ENCODE data around the gene AP5B1. TPM values are rescaled to one million over a fixed set of nuclear protein-coding genes. Genes with fewer than 3 reads are reported as not detected.

Gene AP5B1
- total and polyA plus RNA-seq, 4 donors = 5.0 to 9.3 (median 6.7) TPM

GRCh38 chr11:65803797-65804492, 23.2 kb upstream of the AP5B1 start:
- peaks cover 17% of the 10 kb centered on the region for H3K27me3 ChIP-seq (ENCODE audit: control insufficient read depth, insufficient read depth, low read length)
- H3K36me3 ChIP-seq (ENCODE audit: control insufficient read depth, insufficient read depth, low read length) = no peaks in the 10 kb centered on the region
- no peaks in the 10 kb centered on the region for H3K9me3 ChIP-seq (ENCODE audit: control insufficient read depth, insufficient read depth, low read length)
- 67% methylated on average over 13 of the region's 21 CpGs for WGBS (ENCODE audit: insufficient coverage)
- DNase-seq (ENCODE audit: low read depth in 4 of 6, low spot score in 6 of 6) = no peak
- H3K4me3 ChIP-seq (ENCODE audit: low read depth, low read length) = no peak overlapping the region
- no peak overlapping the region for H3K27ac ChIP-seq (ENCODE audit: low read depth, low read length)
- H3K4me1 ChIP-seq (ENCODE audit: control insufficient read depth, insufficient read depth, low read length) = no peaks in the 10 kb centered on the region

DNA sequence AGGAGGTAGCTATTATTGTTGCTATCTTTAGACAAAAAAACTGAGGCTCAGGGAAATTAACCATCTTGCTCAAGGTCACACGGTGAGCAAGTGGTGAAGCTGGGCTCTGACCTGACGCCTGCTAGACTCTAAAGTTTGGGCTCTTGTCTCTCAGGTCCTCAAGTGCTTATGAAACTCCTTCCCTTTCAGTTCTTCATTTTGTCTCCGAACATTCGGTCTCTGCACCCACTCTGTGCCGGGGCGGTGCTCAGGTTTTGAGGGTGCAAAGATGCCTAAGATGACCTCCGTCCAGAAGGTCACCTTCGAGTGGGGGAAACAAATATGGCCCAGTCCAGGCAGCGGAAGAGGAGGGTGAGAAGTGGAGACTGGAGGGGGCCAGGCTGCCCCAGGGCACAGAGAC, 22.1 kb upstream of the AP5B1 start:
- H3K36me3 ChIP-seq (ENCODE audit: control insufficient read depth, insufficient read depth, low read length) = no peaks in the 10 kb centered on the region
- H3K4me1 ChIP-seq (ENCODE audit: control insufficient read depth, insufficient read depth, low read length) = no peaks in the 10 kb centered on the region
- peaks cover 18% of the 10 kb centered on the region for H3K27me3 ChIP-seq (ENCODE audit: control insufficient read depth, insufficient read depth, low read length)
- no peaks in the 10 kb centered on the region for H3K9me3 ChIP-seq (ENCODE audit: control insufficient read depth, insufficient read depth, low read length)
- WGBS (ENCODE audit: insufficient coverage) = 77% methylated on average over 7 of the region's 9 CpGs
- DNase-seq (ENCODE audit: low read depth in 4 of 6, low spot score in 6 of 6) = no peak
- H3K27ac ChIP-seq (ENCODE audit: low read depth, low read length) = no peak overlapping the region
- H3K4me3 ChIP-seq (ENCODE audit: low read depth, low read length) = no peak overlapping the region

DNA sequence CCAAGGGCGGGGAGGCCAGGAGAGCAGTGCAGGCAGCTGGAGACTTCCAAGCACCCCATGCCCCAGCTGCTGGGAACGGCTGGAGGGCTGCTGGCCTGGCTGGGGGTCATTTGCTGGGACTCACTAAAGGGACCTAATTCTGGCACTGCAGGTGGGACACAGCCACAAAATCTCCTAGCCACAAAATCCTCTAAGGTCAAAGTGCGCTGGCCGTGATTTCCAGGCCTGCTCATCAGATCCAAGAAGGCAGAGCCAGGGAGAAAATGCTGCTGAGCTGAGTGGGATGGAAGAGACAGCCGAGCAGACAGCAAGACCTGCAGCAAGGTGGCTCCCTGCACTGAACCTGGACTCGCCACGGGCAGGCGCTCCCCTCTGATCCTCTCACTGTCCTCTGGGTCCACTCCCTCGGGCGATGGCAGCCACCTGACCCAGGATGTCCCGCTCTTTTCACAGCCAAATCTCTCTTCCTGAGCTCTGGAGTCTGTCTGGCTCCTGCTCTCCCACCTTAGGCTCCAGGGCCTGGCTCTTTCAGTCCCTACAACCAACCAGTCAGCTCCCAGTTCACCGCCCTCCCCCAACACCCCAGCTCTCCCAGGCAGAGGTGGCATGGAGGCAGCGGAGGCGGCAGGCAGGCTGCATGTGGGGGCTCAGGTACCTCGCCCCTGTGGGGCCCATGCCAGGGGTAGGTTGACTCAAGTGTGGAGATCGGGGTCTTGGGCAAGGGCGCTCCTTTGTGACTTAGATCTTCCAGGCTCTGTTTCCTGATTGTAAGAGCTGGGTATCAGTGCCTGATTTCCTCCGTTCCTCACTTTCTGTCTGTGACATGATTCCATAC, 20.6 kb upstream of the AP5B1 start:
- DNase-seq (ENCODE audit: low read depth in 4 of 6, low spot score in 6 of 6) = no peak
- no peak overlapping the region for H3K4me3 ChIP-seq (ENCODE audit: low read depth, low read length)
- WGBS (ENCODE audit: insufficient coverage) = 64% methylated on average over 13 of the region's 18 CpGs
- H3K27me3 ChIP-seq (ENCODE audit: control insufficient read depth, insufficient read depth, low read length) = peaks cover 19% of the 10 kb centered on the region
- no peak overlapping the region for H3K27ac ChIP-seq (ENCODE audit: low read depth, low read length)
- no peaks in the 10 kb centered on the region for H3K4me1 ChIP-seq (ENCODE audit: control insufficient read depth, insufficient read depth, low read length)
- no peaks in the 10 kb centered on the region for H3K9me3 ChIP-seq (ENCODE audit: control insufficient read depth, insufficient read depth, low read length)
- no peaks in the 10 kb centered on the region for H3K36me3 ChIP-seq (ENCODE audit: control insufficient read depth, insufficient read depth, low read length)

DNA sequence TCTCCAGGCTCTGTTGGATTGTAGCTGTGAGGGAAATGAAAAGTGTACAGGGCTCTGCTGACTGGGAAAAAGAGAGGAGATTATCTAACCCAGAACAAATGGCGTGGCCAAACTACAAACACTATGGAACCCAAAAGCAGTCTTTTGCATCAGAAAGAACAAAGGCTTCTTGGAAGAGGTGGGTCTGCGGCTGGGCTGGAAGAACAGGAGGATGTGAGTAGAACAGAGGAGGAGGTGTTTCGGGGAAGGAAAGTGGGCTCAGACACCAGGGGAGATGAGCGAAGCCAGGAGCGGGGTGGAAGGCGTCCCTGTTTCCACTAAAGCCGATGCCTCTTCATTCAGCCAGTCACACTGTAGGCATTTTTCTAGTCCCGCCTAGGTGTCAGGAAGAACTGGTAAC, 18.1 kb upstream of the AP5B1 start:
- H3K27ac ChIP-seq (ENCODE audit: low read depth, low read length) = no peak overlapping the region
- no peak for DNase-seq (ENCODE audit: low read depth in 4 of 6, low spot score in 6 of 6)
- no peaks in the 10 kb centered on the region for H3K4me1 ChIP-seq (ENCODE audit: control insufficient read depth, insufficient read depth, low read length)
- no peaks in the 10 kb centered on the region for H3K36me3 ChIP-seq (ENCODE audit: control insufficient read depth, insufficient read depth, low read length)
- WGBS (ENCODE audit: insufficient coverage) = 83% methylated on average over 7 of the region's 8 CpGs
- no peak overlapping the region for H3K4me3 ChIP-seq (ENCODE audit: low read depth, low read length)
- no peaks in the 10 kb centered on the region for H3K9me3 ChIP-seq (ENCODE audit: control insufficient read depth, insufficient read depth, low read length)
- H3K27me3 ChIP-seq (ENCODE audit: control insufficient read depth, insufficient read depth, low read length) = peaks cover 19% of the 10 kb centered on the region

DNA sequence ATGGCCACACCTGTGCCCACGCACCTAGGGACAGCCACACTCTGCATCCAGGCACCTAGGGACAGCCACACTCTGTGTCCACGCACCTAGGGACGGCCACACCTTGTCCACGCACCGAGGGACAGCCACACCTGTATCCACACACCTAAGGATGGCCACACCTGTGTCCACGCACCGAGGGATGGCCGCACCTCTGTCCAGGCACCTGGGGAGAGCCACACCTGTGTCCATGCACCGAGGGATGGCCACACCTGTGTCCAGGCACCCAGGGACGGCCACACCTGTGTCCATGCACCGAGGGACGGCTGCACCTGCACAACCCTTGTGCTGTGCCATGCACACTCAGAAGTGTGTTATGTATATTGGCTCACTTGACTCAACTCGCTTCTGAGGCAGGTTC, 16.9 kb upstream of the AP5B1 start:
- H3K36me3 ChIP-seq (ENCODE audit: control insufficient read depth, insufficient read depth, low read length) = no peaks in the 10 kb centered on the region
- no peak overlapping the region for H3K4me3 ChIP-seq (ENCODE audit: low read depth, low read length)
- H3K4me1 ChIP-seq (ENCODE audit: control insufficient read depth, insufficient read depth, low read length) = no peaks in the 10 kb centered on the region
- no peak for DNase-seq (ENCODE audit: low read depth in 4 of 6, low spot score in 6 of 6)
- peaks cover 14% of the 10 kb centered on the region for H3K27me3 ChIP-seq (ENCODE audit: control insufficient read depth, insufficient read depth, low read length)
- WGBS (ENCODE audit: insufficient coverage) = 91% methylated on average over 13 of the region's 13 CpGs
- no peaks in the 10 kb centered on the region for H3K9me3 ChIP-seq (ENCODE audit: control insufficient read depth, insufficient read depth, low read length)
- no peak overlapping the region for H3K27ac ChIP-seq (ENCODE audit: low read depth, low read length)

- DNase-seq (ENCODE audit: low read depth in 4 of 6, low spot score in 6 of 6) = no peak
- peaks cover 18% of the 10 kb centered on the region for H3K27me3 ChIP-seq (ENCODE audit: control insufficient read depth, insufficient read depth, low read length)
- no peaks in the 10 kb centered on the region for H3K4me1 ChIP-seq (ENCODE audit: control insufficient read depth, insufficient read depth, low read length)
- 49% methylated on average over 9 of the region's 15 CpGs for WGBS (ENCODE audit: insufficient coverage)
- no peaks in the 10 kb centered on the region for H3K9me3 ChIP-seq (ENCODE audit: control insufficient read depth, insufficient read depth, low read length)
- H3K36me3 ChIP-seq (ENCODE audit: control insufficient read depth, insufficient read depth, low read length) = no peaks in the 10 kb centered on the region
- H3K4me3 ChIP-seq (ENCODE audit: low read depth, low read length) = no peak overlapping the region
- H3K27ac ChIP-seq (ENCODE audit: low read depth, low read length) = no peak overlapping the region
Observed at GRCh38 chr11:65796726-65797601, 16.2 kb upstream of the AP5B1 start.

DNA sequence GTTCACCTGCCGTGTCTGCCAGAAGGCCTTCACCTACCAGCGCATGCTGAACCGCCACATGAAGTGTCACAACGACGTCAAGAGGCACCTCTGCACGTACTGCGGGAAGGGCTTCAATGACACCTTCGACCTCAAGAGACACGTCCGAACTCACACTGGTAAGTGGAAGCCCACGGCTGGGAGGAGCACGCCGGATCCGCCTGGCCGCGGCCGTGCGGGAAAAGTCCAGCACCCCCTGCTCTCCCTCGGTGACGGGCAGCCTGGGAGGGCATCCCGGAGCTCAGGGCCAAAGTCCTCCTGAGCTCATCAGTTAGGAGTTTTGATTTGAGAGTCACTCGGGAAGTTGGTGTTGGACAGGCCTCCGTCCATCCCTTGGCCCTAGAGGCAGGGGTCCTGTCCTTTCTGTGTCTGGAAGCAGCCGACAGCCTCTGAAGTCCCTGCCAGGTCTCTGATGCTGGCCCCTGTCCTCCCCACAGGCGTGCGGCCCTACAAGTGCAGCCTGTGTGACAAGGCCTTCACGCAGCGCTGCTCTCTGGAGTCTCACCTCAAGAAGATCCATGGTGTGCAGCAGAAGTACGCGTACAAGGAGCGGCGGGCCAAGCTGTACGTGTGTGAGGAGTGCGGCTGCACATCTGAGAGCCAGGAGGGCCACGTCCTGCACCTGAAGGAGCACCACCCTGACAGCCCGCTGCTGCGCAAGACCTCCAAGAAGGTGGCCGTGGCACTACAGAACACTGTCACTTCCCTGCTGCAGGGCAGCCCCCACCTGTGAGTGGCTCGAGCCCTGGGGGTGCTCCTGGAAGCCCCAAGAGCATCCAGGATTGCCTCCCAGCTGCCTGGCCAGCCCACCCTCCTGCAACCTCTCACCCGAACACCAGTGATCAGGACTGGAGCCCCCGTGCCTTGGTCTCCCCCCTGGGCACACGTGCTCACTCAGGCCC, 14.1 kb upstream of the AP5B1 start:
- no peak for DNase-seq (ENCODE audit: low read depth in 4 of 6, low spot score in 6 of 6)
- Histone ChIP-seq H3K27ac (ENCODE audit: low read depth, low read length) (no peak overlapping the region), H3K4me3 (ENCODE audit: low read depth, low read length) (no peak overlapping the region), H3K9me3 (ENCODE audit: control insufficient read depth, insufficient read depth, low read length) (no peaks in the 10 kb centered on the region), H3K27me3 (ENCODE audit: control insufficient read depth, insufficient read depth, low read length) (peaks cover 19% of the 10 kb centered on the region), H3K4me1 (ENCODE audit: control insufficient read depth, insufficient read depth, low read length) (no peaks in the 10 kb centered on the region), H3K36me3 (ENCODE audit: control insufficient read depth, insufficient read depth, low read length) (no peaks in the 10 kb centered on the region)
- 87% methylated on average over 42 of the region's 42 CpGs for WGBS (ENCODE audit: insufficient coverage)

GRCh38 chr11:65793625-65794400, 13.0 kb upstream of the AP5B1 start:
- peaks cover 28% of the 10 kb centered on the region for H3K27me3 ChIP-seq (ENCODE audit: control insufficient read depth, insufficient read depth, low read length)
- no peaks in the 10 kb centered on the region for H3K36me3 ChIP-seq (ENCODE audit: control insufficient read depth, insufficient read depth, low read length)
- H3K27ac ChIP-seq (ENCODE audit: low read depth, low read length) = no peak overlapping the region
- no peak overlapping the region for H3K4me3 ChIP-seq (ENCODE audit: low read depth, low read length)
- H3K9me3 ChIP-seq (ENCODE audit: control insufficient read depth, insufficient read depth, low read length) = no peaks in the 10 kb centered on the region
- WGBS (ENCODE audit: insufficient coverage) = 91% methylated on average over 29 of the region's 29 CpGs
- no peaks in the 10 kb centered on the region for H3K4me1 ChIP-seq (ENCODE audit: control insufficient read depth, insufficient read depth, low read length)
- no peak for DNase-seq (ENCODE audit: low read depth in 4 of 6, low spot score in 6 of 6)

Measured in spinal cord (tissue), 10 donors.